ENCODE data around the gene MAPK8IP1.
"Not testable (repeated sequence)": the region's sequence is repeated elsewhere in the genome, so short reads cannot be mapped to it uniquely, and the experiment has no call there.

The MAPK8IP1 gene

GRCh38 chr11:45892856-45893255 is 7.4 kb downstream of the MAPK8IP1 start:
- no peak for DNase-seq

DNA sequence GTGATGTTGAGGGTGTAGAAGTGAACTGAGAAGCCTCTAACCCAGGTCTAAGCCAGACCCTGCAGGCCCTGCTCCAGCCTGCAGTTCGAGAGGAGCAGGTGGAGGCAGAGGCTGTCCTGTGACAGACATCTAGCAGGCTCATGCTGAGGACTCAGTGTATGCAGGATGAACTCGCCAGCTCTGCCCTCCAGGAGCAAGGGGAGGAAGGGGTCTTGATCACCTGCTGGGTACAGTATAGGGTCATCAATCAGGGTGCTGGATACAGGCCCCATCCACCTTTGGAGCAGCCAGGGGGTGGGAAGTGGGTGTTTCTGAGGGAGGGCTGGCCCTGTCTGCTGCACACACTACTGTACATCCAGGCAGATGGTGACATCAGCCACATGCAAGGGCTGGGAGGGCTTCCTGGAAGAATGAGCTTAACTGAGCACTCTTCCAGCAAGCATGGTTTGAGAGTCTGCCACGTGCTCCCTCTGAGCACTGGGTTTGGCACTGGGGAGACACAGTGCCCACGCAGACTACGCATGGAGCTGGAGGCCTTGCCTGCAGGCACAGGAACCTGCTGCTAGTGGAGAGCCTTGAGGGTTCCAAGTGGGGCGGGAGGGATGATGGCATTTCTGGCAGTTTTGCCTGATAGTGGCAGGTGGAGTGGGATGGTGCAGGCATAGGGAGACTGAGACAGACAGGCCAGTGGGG is 9.2 kb downstream of the MAPK8IP1 start:
- DNase-seq = no peak

- no peak for DNase-seq
Measured at GRCh38 chr11:45895553-45896259, 10.3 kb downstream of the MAPK8IP1 start.

DNA sequence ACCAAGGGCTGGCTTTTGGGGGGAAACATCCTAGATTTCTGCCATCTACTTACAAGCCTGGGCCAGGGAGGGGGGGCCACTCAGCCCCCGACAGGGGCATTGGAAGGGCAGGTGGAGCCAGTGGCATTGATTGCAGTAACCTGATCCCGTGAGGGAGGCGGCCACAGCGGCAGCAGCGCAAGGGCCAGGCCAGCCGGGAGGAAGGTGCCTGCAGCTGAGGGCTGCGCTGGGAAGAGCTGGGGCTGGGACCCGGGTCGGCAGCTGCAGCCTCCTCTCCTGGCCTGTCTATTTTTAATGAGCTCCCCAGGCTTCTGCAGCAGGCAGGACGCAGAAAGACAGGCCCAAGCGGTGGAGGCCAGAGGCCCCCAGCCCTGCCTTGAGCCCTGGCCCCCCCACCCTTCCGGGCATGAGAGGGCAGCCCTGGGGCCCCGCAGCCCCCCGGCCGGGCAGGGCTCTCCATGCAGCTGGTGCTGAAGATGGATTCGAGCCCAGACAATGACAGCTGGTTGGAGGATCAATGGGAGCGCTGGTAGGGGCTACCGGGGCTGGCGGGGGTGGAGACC is 11.1 kb downstream of the MAPK8IP1 start:
- DNase-seq = no peak

DNA sequence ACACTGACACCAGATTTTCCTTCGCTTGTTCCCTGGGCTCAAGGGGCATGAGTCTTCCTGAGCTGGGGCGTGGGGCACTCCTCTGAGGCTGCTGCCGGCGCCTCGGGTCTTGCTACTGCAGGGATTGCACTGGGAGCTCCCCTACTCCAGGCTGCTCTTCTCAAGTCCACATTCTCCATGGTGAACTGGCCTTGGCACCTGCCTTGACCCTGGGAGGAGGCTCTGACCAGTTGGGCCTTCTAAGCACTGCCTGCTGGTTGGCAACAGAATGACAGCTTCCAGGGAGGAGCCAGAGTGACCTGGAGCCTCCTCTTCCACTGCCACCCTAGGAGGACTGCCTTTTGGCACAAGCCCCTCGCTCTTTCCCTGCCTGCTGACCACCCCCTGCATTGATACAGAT is 12.1 kb downstream of the MAPK8IP1 start:
- DNase-seq = no peak

- DNase-seq = no peak
Measured at GRCh38 chr11:45899086-45899447, 13.6 kb downstream of the MAPK8IP1 start.

DNA sequence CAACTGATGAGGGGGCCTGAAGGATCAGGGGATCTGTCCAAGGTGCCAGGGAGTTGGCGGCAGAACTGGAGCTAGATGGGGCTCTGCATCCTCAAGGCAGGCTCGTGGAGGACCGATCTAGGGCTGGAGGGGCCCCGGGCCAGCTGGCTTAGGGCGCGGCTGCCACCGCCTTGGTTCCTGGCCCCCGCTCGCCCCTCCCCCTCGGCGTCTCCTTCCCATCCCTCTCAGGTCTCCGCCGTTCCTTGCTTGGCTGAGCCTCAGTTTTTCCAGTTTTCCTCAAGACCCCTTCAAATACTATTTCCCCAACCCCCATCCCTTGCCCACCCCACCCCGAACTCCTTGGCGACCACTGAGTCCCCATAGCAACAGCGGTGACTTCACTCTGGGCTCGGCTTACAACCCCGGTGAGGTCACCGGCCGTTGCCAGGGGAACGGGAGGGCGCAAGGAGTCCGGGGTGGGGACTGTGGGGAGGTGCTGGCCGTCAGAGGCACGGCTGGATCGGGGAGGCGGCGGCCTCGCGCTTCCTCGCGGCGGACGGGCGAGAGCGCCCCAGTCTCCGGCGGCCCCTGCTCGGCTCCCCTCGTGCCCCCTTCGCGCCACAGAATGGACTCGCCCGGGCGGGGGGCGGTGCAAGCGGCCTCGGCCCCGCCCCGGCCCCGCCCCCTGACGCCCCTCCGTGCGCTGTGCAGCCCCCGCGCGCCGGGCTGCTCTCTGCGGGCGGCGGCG is 14.2 kb downstream of the MAPK8IP1 start:
- DNase-seq = peak; percentile 39 to 60

DNA sequence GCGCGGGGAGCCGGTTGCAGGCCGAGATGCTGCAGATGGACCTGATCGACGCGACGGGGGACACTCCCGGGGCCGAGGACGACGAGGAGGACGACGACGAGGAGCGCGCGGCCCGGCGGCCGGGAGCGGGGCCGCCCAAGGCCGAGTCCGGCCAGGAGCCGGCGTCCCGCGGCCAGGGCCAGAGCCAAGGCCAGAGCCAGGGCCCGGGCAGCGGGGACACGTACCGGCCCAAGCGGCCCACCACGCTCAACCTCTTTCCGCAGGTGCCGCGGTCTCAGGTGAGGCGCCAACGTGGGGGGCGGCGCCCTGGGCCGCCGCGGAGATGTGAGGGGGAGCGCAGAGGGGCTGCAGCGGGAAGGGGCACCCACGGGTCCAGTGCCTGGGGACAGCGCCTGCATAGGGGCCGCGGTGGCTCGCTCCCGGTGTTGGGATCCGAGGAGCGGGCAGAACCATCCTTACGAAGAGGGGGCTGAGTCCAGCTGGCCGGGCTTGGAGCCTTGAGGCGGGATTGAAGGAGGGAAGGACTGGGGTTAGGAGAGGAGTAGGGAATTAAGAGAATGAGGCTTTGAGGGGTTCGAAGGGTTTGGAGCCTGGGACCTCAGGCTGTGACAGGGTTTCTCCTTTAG is 14.8 kb downstream of the MAPK8IP1 start:
- not testable (repeated sequence) for DNase-seq

DNA sequence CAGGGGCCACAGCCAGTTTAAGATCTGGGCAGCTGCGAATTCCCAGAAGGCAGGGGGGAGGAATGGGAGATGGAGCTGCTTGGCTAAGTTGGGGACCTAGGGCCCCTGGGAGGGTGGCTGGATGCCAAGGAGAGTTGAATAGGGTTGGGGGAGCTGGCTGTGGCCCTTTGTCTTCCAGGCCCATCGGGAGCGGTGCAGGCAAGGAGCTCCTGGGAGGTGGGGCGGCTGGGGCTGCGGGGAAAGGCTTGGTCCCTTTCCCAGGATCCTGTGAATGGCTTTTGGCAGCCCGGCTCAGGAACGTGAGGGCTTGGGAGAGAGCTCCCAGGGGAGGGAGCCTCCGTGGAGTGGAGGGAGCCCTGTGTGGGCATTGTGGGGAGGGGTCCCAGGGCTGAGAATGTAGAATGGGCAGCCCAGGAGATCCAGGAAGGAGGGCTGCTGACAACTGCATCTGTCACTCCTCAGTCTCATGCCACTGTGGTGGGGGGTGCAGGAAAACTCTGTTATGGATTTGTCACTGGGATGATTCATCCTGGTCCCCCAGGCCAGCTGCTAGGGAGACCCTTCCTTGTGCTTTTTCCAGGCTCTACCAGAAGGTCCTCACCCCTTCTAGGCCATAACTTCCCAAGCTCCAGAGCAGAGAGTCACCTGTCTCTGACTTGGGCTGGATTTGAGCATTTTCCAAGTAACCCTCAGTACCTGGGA is 15.6 kb downstream of the MAPK8IP1 start:
- no peak for DNase-seq

- no peak for DNase-seq
Measured at GRCh38 chr11:45901626-45902025, 16.2 kb downstream of the MAPK8IP1 start.

GRCh38 chr11:45902452-45903380 is 17.3 kb downstream of the MAPK8IP1 start:
- DNase-seq = no peak

GRCh38 chr11:45904309-45904915 is 19.0 kb downstream of the MAPK8IP1 start:
- no peak for DNase-seq

DNA sequence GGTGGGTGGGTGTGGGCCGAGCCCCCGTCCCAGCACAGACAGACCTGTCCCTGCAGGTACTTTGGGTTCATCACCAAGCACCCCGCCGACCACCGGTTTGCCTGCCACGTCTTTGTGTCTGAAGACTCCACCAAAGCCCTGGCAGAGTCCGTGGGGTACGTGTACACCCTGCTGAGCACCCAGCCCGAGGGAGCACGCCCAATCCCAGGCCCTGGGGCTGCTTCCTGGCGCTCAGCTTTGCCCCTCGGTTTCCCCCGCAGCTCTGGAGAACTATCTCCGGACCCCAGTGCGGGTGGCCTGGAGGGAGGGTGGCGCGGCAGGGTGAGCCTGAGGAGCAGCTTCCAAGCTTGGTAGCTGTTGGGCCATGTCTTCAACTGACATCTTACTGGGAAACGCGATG is 19.6 kb downstream of the MAPK8IP1 start:
- no peak for DNase-seq

- DNase-seq = not testable (repeated sequence)
Measured at GRCh38 chr11:45905576-45905975, 20.1 kb downstream of the MAPK8IP1 start.

DNA sequence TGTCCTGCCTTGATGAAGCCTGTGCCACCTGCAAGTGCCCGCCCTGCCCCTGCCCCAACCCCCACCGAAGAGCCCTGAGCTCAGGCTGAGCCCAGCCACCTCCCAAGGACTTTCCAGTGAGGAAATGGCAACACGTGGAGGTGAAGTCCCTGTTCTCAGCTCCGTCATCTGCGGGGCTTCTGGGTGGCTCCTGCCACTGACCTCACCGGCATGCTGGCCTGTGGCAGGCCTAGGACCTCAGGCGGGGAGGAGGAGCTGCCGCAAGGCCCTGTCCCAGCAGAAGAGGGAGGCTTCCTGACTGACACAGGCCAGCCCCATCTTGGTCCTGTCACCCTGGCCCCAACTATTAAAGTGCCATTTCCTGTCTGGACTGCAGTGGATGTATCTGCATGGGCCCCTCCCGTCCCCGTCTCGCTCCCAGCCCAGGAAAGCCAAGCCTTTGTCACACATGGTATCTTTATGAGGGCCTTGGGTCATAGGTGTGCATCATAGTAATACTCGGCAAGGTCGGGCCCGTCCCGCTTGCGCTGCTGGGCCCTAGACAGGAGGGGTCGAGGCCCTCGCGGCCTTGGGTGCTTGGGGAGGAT is 20.7 kb downstream of the MAPK8IP1 start:
- no peak for DNase-seq

- no peak for DNase-seq
Measured at GRCh38 chr11:45906965-45907611, 21.6 kb downstream of the MAPK8IP1 start, which contains the start of gene FREY1. FREY1 (minus strand) TSS chr11:45907271; CDS start chr11:45907245, 26 bp downstream.

DNA sequence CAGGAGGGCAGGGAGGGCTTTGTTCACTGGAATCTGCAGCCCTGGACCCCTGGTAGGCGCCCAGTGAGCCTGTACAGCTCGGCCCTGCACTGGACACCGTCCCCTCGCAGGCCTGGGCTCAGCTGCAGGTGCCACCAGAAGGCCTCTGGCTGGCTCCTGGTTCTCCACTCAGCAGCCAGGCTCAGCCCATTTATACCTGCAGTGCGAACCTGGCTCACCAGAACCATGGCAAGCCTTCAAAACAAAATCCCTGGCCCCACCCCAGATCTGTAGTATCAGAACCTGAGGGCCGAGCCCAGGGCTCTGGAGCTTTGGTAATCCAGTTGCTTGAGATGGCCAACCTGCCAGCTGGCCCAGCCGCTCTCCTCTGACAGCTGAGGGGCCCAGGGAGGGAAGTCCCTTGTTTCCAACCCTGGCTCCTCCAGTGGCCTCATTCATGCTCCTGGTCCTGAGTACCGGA is 22.5 kb downstream of the MAPK8IP1 start:
- no peak for DNase-seq

- no peak for DNase-seq
Measured at GRCh38 chr11:45909594-45910475, 24.4 kb downstream of the MAPK8IP1 start.

- DNase-seq = no peak
Measured at GRCh38 chr11:45910623-45911022, 25.2 kb downstream of the MAPK8IP1 start.

Measured in Kasumi-1 (cell line).